Natural killer cell (primary cell): ENCODE data around the gene KAT5. TPM values are rescaled to one million over a fixed set of nuclear protein-coding genes. Genes with fewer than 3 reads are reported as not detected.
"Not testable (repeated sequence)": the region's sequence is repeated elsewhere in the genome, so short reads cannot be mapped to it uniquely, and the experiment has no call there.

Source experiments
- ATAC-seq, 3 donors: fragments of 150-1000 bp in 2 of 3; fragments of 200-7000 bp in 1 of 3; cut with Tn5 transposase; 1 replicate in 1 of 3; 2 replicates in 2 of 3; pipeline ENCODE4 v1.10.0; 2021; ENCODE audit warnings: mild to moderate bottlenecking in 2 of 3, moderate library complexity in 2 of 3
- DNase-seq, 2 donors: peaks; one replicate each; pipeline versions ENCODE4 v3.0.0 to v3.0.0-alpha.2; 2013 to 2021; ENCODE audit warnings: mixed read lengths in 1 of 2
- H3K27ac ChIP-seq: one replicate; pipeline ENCODE4 v1.5.1; 2013; ENCODE audit warnings: mild to moderate bottlenecking, low read length
- H3K27me3 ChIP-seq: one replicate; pipeline ENCODE4 v1.6.1; 2013; ENCODE audit warnings: low read length; ENCODE audit not compliant: control insufficient read depth, insufficient read depth
- H3K36me3 ChIP-seq: one replicate; pipeline ENCODE4 v1.6.1; 2013; ENCODE audit warnings: low read length; ENCODE audit not compliant: control insufficient read depth, insufficient read depth
- H3K4me1 ChIP-seq: one replicate; pipeline ENCODE4 v1.6.1; 2013; ENCODE audit warnings: low read length; ENCODE audit not compliant: control insufficient read depth, insufficient read depth
- H3K4me3 ChIP-seq: one replicate; pipeline ENCODE4 v1.5.1; 2013; ENCODE audit warnings: low read length
- H3K9me3 ChIP-seq: one replicate; pipeline ENCODE4 v1.6.1; 2013; ENCODE audit warnings: low read length; ENCODE audit not compliant: control insufficient read depth, insufficient read depth
- H3K27ac Mint-ChIP-seq, 2 donors: one replicate each; pipeline ENCODE4 v1.8.0; 2022; ENCODE audit warnings: mild to moderate bottlenecking in 2 of 2, mixed read lengths in 2 of 2, moderate library complexity in 1 of 2
- H3K27me3 Mint-ChIP-seq, 2 donors: one replicate each; pipeline ENCODE4 v1.8.0; 2022; ENCODE audit warnings: low read depth in 2 of 2, mixed read lengths in 2 of 2
- H3K36me3 Mint-ChIP-seq: one replicate; pipeline ENCODE4 v1.8.0; 2022; ENCODE audit warnings: mixed read lengths
- H3K4me1 Mint-ChIP-seq, 2 donors: one replicate each; pipeline ENCODE4 v1.8.0; 2022; ENCODE audit warnings: mixed read lengths in 2 of 2
- H3K4me3 Mint-ChIP-seq: one replicate; pipeline ENCODE4 v1.8.0; 2022; ENCODE audit warnings: mild to moderate bottlenecking, moderate library complexity, mixed read lengths
- H3K9me3 Mint-ChIP-seq, 2 donors: one replicate each; pipeline ENCODE4 v1.8.0; 2022; ENCODE audit warnings: mixed read lengths in 2 of 2
- CTCF ChIP-seq: fragments of 200-600 bp; IDR thresholded peaks from one replicate; pipeline ENCODE4 v1.8.0; 2022; ENCODE audit warnings: antibody characterized with exemption
- WGBS: methylation state at CpG from one replicate; pipeline ENCODE4 v1.1.7; 2013; ENCODE audit warnings: missing lambda C conversion rate; ENCODE audit not compliant: insufficient coverage; 5-methylcytosine and 5-hydroxymethylcytosine counted together
- intact Hi-C: fragments of 100-400 bp; cut with micrococcal nuclease; formaldehyde crosslinking; loops from one replicate; pipeline ENCODE4 v1.14.2; 2022
- total RNA-seq, 4 donors: library from RNA; stranded (reverse); fragments of 120-200 nt in 1 of 4; gene quantifications; one replicate each; pipeline versions ENCODE4 v1.2.3 to v1.2.4, GENCODE V29; 2013 to 2022

Gene KAT5
- total RNA-seq, 3 donors from 2014 or later (not counting 1 experiment from before 2014, with no cell fraction given), result 140 to 155 (median 146) TPM

- H3K4me3 Mint-ChIP-seq, result no peak overlapping the region
- Histone ChIP-seq H3K36me3 (no peaks in the 10 kb centered on the region), H3K4me3 (no peak overlapping the region), H3K27ac (no peak overlapping the region), H3K4me1 (no peaks in the 10 kb centered on the region), H3K27me3 (no peaks in the 10 kb centered on the region), H3K9me3 (no peaks in the 10 kb centered on the region)
- TF ChIP-seq CTCF, result no peak
- H3K4me1 Mint-ChIP-seq, result no peaks in the 10 kb centered on the region
- intact Hi-C loops, result no loop called here
- no peak overlapping the region for H3K27ac Mint-ChIP-seq
- no peaks in the 10 kb centered on the region for H3K9me3 Mint-ChIP-seq
- no peak for DNase-seq
- ATAC-seq, result no peak
- H3K36me3 Mint-ChIP-seq, result no peaks in the 10 kb centered on the region
- no peaks in the 10 kb centered on the region for H3K27me3 Mint-ChIP-seq
Observed at GRCh38 chr11:65672180-65672860, 39.7 kb upstream of the KAT5 start.

- H3K27ac ChIP-seq, result no peak overlapping the region
- no peak overlapping the region for H3K27ac Mint-ChIP-seq
- H3K9me3 ChIP-seq, result no peaks in the 10 kb centered on the region
- no peaks in the 10 kb centered on the region for H3K4me1 Mint-ChIP-seq
- H3K4me1 ChIP-seq, result no peaks in the 10 kb centered on the region
- no peaks in the 10 kb centered on the region for H3K9me3 Mint-ChIP-seq
- no peak for DNase-seq
- no CpG with 5 or more reads among the region's 2 CpGs for WGBS
- no peaks in the 10 kb centered on the region for H3K27me3 ChIP-seq
- H3K27me3 Mint-ChIP-seq, result no peaks in the 10 kb centered on the region
- H3K36me3 ChIP-seq, result no peaks in the 10 kb centered on the region
- no peaks in the 10 kb centered on the region for H3K36me3 Mint-ChIP-seq
- no peak for TF ChIP-seq CTCF
- ATAC-seq, result no peak
- intact Hi-C loops, result no loop called here
- no peak overlapping the region for H3K4me3 Mint-ChIP-seq
- H3K4me3 ChIP-seq, result no peak overlapping the region
Observed at GRCh38 chr11:65672982-65673381, 39.1 kb upstream of the KAT5 start.

- DNase-seq (no peak), ATAC-seq (no peak)
- no peak overlapping the region for H3K4me3 Mint-ChIP-seq
- H3K9me3 Mint-ChIP-seq, result no peaks in the 10 kb centered on the region
- TF ChIP-seq CTCF, result no peak
- H3K27me3 ChIP-seq, result no peaks in the 10 kb centered on the region
- H3K27ac Mint-ChIP-seq, result no peak overlapping the region
- WGBS, result 69% methylated on average over 5 of the region's 5 CpGs
- H3K36me3 Mint-ChIP-seq, result no peaks in the 10 kb centered on the region
- H3K4me3 ChIP-seq, result no peak overlapping the region
- no peaks in the 10 kb centered on the region for H3K4me1 Mint-ChIP-seq
- H3K9me3 ChIP-seq, result no peaks in the 10 kb centered on the region
- no peaks in the 10 kb centered on the region for H3K27me3 Mint-ChIP-seq
- no peak overlapping the region for H3K27ac ChIP-seq
- intact Hi-C loops, result no loop called here
- H3K4me1 ChIP-seq, result no peaks in the 10 kb centered on the region
- H3K36me3 ChIP-seq, result no peaks in the 10 kb centered on the region
Observed at GRCh38 chr11:65680192-65680743, 31.8 kb upstream of the KAT5 start.

- H3K27ac Mint-ChIP-seq, intact Hi-C loops: not testable (repeated sequence)
- 82% methylated on average over 6 of the region's 6 CpGs for WGBS
Observed at GRCh38 chr11:65683480-65683879, 28.6 kb upstream of the KAT5 start.

More at GRCh38 chr11:65683480-65683879, 28.6 kb upstream of the KAT5 start:
- H3K4me1 ChIP-seq, H3K4me3 Mint-ChIP-seq, H3K27me3 ChIP-seq, DNase-seq, H3K9me3 Mint-ChIP-seq, ATAC-seq, H3K36me3 ChIP-seq, H3K9me3 ChIP-seq, H3K36me3 Mint-ChIP-seq, H3K4me3 ChIP-seq, H3K4me1 Mint-ChIP-seq, H3K27ac ChIP-seq, H3K27me3 Mint-ChIP-seq: not testable (repeated sequence)
